Mesenteric fat pad (tissue), 1 donor: Measurements from ENCODE around the gene CCDC17. TPM values are rescaled to one million over a fixed set of nuclear protein-coding genes. Genes with fewer than 3 reads are reported as not detected.

Experiments used
- DNase-seq: peaks from one replicate; pipeline ENCODE4 v3.0.0-alpha.2; 2020; ENCODE audit warnings: low spot score
- total RNA-seq: library from RNA; stranded (reverse); fragmentation: NEBNext Ultra II Directional; extraction: Animal tissue kit (Norgen Biotek cat#: 25700); gene quantifications from one replicate; pipeline ENCODE4 v1.2.1, GENCODE V29; 2021
- donor health status: DM: yes; HTN: yes; CAD: no.

The CCDC17 gene
- total RNA-seq, 1 donor from 2014 or later = 2.4 TPM

DNA sequence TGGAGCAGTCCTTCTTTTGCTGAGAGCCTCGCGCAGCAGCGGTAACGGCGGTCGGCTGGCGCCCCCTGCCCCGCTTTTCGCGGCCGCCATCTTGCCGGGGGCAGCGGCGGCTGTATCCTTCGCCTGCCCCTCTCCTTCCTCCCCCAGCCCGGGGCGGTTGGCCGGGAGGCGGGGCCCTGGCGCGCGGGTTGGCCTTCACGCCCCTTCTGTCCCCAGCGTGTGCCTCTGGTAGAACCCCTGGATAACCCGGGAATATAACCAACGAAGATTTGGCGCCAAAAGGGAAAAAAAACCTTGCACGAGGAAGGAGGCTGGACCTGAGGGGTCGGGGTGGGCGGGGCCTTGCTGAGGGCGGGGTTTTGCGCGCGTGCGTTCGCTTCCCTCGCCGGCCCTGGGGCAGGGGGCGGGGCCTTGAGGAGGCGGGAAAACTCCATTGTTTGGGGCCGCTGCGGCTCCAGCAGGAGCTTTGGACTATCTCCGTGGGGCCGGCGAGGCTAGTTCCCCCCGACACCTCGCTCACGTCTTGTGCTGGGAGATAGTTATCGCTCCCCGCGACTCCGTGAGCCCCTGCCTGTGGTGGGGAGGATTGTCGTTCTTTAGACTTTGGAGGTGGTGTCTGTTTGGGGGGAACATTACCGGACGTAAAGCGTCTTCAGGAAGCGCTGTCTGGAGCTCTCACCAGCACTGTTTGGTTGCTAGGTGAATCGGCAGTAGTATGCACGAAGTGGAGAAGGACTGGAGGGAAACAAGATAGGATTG, 39.3 kb downstream of the CCDC17 start:
- DNase-seq = peak; percentile 95

DNA sequence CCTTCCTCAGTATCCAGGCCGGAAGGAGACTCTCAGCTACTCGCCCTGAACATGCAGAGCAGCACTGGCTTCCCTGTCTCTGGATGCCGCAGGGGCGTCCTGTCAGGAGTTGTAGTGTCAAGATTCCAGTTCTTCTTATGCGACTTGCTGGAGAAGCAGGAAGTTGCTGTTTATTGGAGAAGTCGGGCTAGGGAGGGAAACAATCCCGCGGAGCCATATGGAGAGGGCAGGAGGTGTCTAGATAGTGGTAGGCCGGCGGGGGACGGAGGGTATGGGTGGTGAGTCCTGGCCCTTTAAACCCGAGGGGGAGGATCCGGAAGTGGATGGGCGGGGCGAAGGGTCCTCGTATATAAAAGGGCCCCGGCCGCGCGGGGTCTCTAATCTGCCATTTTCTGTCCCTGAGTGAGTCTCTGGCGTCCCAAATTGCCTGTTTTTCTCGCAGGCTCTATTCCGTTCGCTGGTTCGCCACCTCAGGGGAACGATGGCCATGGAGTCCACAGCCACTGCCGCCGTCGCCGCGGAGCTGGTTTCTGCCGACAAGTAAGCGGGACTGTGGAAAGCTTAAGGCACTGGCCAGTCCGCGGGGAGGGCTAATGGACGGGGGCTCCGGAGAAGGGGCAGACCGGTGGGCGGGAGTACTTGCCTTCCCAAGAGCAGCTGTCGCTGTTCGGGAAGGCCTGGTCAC, 40.0 kb downstream of the CCDC17 start, which contains the start of gene NASP:
Gene NASP (plus strand): TSS at position 376 of the 685 bp plus-strand sequence. CDS start 106 bp downstream, at position 482.
- DNase-seq = peak; percentile 95

DNA sequence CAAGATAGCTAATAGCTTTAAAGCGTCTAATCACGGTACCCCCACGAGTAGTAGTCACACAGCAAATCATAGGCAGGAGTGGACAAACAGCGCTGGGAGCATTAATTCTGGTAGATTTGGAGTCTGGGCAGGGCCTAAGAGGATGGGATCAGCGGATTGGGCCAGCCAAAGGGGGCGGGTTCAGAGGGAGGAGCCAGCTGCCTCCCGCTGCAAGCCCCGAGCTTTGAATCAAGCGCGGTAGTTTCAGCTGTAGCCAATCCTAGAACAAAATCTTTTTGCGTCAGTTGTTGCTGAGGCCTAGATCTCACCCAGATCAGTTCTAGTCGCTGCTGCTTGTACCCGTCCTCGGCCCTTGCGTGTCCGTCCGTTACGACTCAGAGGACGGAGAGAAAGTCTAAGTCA, 40.6 kb downstream of the CCDC17 start:
- peak; percentile 95 for DNase-seq

DNA sequence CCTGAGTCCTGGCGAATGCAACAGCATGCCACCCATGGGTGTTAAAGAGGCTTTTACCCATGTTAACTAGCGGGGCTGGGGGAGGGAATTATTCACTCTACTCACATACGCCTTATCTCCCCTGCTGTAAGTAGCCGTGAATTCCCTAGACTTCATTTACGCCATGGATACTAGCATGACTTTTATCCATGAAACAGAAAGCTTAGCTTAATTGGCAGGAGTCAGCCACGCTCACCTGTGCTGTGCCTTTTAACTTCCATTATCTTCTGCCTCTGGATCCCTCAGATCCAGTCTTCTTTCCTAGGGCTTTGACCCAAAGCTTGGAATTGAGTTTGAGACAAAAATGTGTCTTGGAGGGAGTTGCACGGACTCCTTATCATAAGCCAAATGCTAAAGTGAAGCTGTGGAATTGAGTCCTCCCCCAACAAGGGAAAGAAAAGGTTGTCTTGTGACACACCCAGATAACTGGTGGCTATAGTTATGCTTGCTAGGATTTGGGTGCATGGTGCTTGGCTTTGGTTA, 49.7 kb downstream of the CCDC17 start:
- peak; percentile 1 for DNase-seq

DNA sequence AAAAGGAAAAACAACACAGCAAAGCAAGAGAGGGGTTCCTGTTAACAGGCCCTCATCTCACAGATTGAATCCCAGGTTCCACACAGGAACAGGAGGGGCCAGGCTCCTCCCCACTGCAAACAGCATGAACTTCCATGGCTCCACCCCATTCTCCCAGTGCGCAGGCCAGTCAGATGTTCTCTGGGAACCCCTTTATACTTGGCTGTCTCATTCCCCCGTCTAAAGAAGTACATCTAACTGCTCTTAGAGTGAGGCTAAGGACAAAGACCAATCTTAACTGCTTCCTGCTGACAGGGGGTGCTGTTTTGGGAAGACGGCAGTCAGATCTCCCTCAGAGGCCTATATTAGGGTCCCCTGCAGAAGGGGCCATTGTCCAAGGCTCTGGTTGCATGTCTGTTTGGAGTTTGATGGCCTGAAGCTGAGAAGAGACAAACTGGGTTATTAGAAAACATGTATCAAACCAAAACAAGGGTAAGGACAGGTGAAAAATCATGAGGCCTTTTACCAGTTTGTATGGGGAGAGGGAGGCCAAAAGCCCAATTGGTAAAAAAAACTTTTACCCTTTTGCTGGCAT, 50.5 kb downstream of the CCDC17 start:
- DNase-seq = peak; percentile 16

DNA sequence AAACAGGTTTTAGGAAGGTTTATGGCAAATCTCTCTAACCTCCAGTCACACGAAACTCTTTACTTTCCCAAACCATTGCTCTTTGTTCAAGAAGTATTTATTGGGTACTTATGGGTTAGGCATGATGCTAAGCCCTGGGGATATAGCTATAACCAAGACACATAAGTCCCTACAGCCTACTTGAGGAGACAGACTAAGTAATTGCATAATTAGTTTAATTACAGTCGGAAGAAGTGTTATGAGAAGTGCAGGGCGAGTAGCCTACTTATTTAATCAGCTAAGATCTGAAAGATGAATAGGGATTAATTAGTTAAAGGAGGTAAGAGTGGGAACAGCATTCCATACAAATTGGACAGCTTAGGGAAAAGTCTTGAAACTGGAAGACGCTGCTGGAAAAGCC, 53.2 kb downstream of the CCDC17 start:
- no peak for DNase-seq

Other genes starting within 250 kb of the CCDC17 start
- gene TESK2, start 132.9 kb downstream of the CCDC17 start, total RNA-seq = 2.8 TPM
- gene CCDC163, start 124.0 kb downstream of the CCDC17 start, total RNA-seq = 2.4 TPM
- 6.0 TPM for gene MMACHC, start 123.8 kb downstream of the CCDC17 start, total RNA-seq
- gene PRDX1, start 102.2 kb downstream of the CCDC17 start, total RNA-seq = 495 TPM
- gene AKR1A1, start 73.2 kb downstream of the CCDC17 start, total RNA-seq = 132 TPM
- 57.6 TPM for gene NASP, start 40.0 kb downstream of the CCDC17 start, total RNA-seq
- gene GPBP1L1, start 62.5 kb upstream of the CCDC17 start, total RNA-seq = 80.2 TPM
- gene TMEM69, start 64.1 kb upstream of the CCDC17 start, total RNA-seq = 17.0 TPM
- gene IPP, start 126.6 kb upstream of the CCDC17 start, total RNA-seq = 11.9 TPM
- 24.8 TPM for gene MAST2, start 179.6 kb upstream of the CCDC17 start, total RNA-seq